Heart left ventricle (tissue), 16 donors: ENCODE results near the gene RPS6KA5. TPM values are rescaled to one million over a fixed set of nuclear protein-coding genes. Genes with fewer than 3 reads are reported as not detected.
"Not testable (repeated sequence)": the region's sequence is repeated elsewhere in the genome, so short reads cannot be mapped to it uniquely, and the experiment has no call there.

Experiments
- ATAC-seq, 4 donors: fragments of 200-7000 bp; cut with Tn5 transposase; one replicate each; pipeline ENCODE4 v1.9.1; 2020 to 2022; ENCODE audit warnings: moderate library complexity in 4 of 4, mild to moderate bottlenecking in 3 of 4, moderate number of reproducible peaks in 1 of 4
- DNase-seq, 5 donors: peaks; one replicate each; pipeline ENCODE4 v3.0.0-alpha.2; 2020
- H3K27ac ChIP-seq, 12 donors: fragments of 200-600 bp; sonication (generic) in 4 of 12; one replicate each; pipeline versions ENCODE4 v1.5.0 to v1.8.0; 2016 to 2022; ENCODE audit warnings: mild to moderate bottlenecking in 2 of 12
- H3K27me3 ChIP-seq, 9 donors: fragments of 200-600 bp; sonication (generic) in 2 of 9; one replicate each; pipeline versions ENCODE4 v1.5.1 to v1.8.0; 2016 to 2022; ENCODE audit warnings: mild to moderate bottlenecking in 3 of 9
- H3K36me3 ChIP-seq, 9 donors: fragments of 200-600 bp; sonication (generic) in 2 of 9; one replicate each; pipeline versions ENCODE4 v1.5.0 to v1.8.0; 2018 to 2022; ENCODE audit warnings: mild to moderate bottlenecking in 2 of 9
- H3K4me1 ChIP-seq, 12 donors: fragments of 200-600 bp; sonication (generic) in 4 of 12; one replicate each; pipeline versions ENCODE4 v1.5.0 to v1.8.0; 2016 to 2022; ENCODE audit warnings: mild to moderate bottlenecking in 3 of 12
- H3K4me3 ChIP-seq, 12 donors: fragments of 200-600 bp; sonication (generic) in 4 of 12; one replicate each; pipeline versions ENCODE4 v1.5.0 to v1.8.0; 2017 to 2022; ENCODE audit warnings: mild to moderate bottlenecking in 9 of 12, moderate library complexity in 4 of 12
- H3K9me3 ChIP-seq, 12 donors: fragments of 200-600 bp; sonication (generic) in 4 of 12; one replicate each; pipeline versions ENCODE4 v1.5.0 to v1.8.0; 2016 to 2022; ENCODE audit warnings: mild to moderate bottlenecking in 1 of 12
- CTCF ChIP-seq, 12 donors: fragments of 200-600 bp; sonication (generic) in 4 of 12; IDR thresholded peaks; one replicate each; pipeline versions ENCODE4 v1.5.0 to v1.8.0; 2018 to 2022; ENCODE audit warnings: antibody characterized with exemption in 12 of 12, mild to moderate bottlenecking in 5 of 12
- POLR2A ChIP-seq, 2 donors: fragments of 450-650 bp; IDR thresholded peaks; one replicate each; pipeline ENCODE4 v1.6.1; 2017; ENCODE audit warnings: antibody characterized with exemption in 2 of 2, mild to moderate bottlenecking in 2 of 2, moderate library complexity in 2 of 2
- WGBS, 4 donors: extraction: QIAGEN DNeasy Blood & Tissue Kit in 2 of 4; methylation state at CpG; one replicate each; pipeline versions ENCODE4 v1.1.5 to v1.1.7; 2013 to 2018; 5-methylcytosine and 5-hydroxymethylcytosine counted together
- intact Hi-C, 10 donors: fragments of 100-400 bp; cut with DNase I; formaldehyde crosslinking; loops; one replicate each; pipeline versions ENCODE4 v1.11.1 to v1.14.2; 2022
- polyA plus RNA-seq, 2 donors: library from polyadenylated mRNA; stranded (reverse); fragments of 200-250 nt; gene quantifications; one replicate each; pipeline ENCODE4 v1.2.3, GENCODE V29; 2013
- total RNA-seq, 9 donors: library from RNA; depleted of rRNA in 2 of 9; stranded (reverse); fragments of >200 nt in 2 of 9; fragmentation: NEBNext Ultra II Directional in 3 of 9; extraction: Animal tissue kit (Norgen Biotek cat#: 25700) in 3 of 9; gene quantifications; one replicate each; pipeline versions ENCODE4 v1.1.0 to v1.2.4, GENCODE V29; 2016 to 2023
- donor health status: ischemic (EF 13 %, LVEDD 7.1; RV severe dilation, severe dysfunction).
- donor health status: healthy with polysubstance abuse.
- donor health status: DM: no; HTN: yes; CAD: no.
- donor health status: DM: no; HTN: no; CAD: no.
- donor health status: ischemic (EF 25% LVEDD 6.9; RV normal size, moderate dysfunction).
- donor health status: ischemic (EF 25% LVEDD 5.7; RV mildly dilated, moderate dysfunction).
- donor health status: healthy.
- donor health status: DM: yes; HTN: yes; CAD: no.
- donor health status: ischemic (EF 35%, LVEDD 5.7; RV mildly dilated, moderate dysfunction).
- donor health status: nonischemic (EF 11% LVEDD 7.7; RV severe dilation, severe dysfunction).
- donor health status: DM: yes; HTN: yes; CAD: no.
- donor health status: PGD.
- donor health status: ischemic (EF 29% LVEDD 5.4; RV normal size, mild dysfunction).
- donor health status: nonischemic (EF 23%, LVEDD 6.1; RV moderate dilation, normal function).

The RPS6KA5 gene
- total and polyA plus RNA-seq, 11 donors, result 0.72 to 13.3 (median 8.5) TPM

- 34 to 54% (median 46%) methylated on average over 10 of the region's 10 CpGs for WGBS, 4 donors
- ATAC-seq, result peak; percentile 78 to 96 (median 93)
Observed at GRCh38 chr14:90839024-90839888, 221.2 kb downstream of the RPS6KA5 start.

GRCh38 chr14:90838531-90838930, 221.9 kb downstream of the RPS6KA5 start:
- H3K9me3 ChIP-seq, H3K36me3 ChIP-seq, intact Hi-C loops, H3K27me3 ChIP-seq, ATAC-seq, DNase-seq: not testable (repeated sequence)
- 79 to 89% (median 82%) methylated on average over 8 of the region's 8 CpGs for WGBS, 4 donors
- peak overlapping the region; percentile 48 to 95 (median 80) for H3K27ac ChIP-seq
- peaks cover 0 to 27% (median 5%) of the 10 kb centered on the region in 12 donors for H3K4me1 ChIP-seq
- H3K4me3 ChIP-seq, result peak overlapping the region in 9 of 12 donors; percentile 4 to 45 (median 28)

More at GRCh38 chr14:90839024-90839888, 221.2 kb downstream of the RPS6KA5 start:
- Histone ChIP-seq H3K27ac (peak overlapping the region; percentile 48 to 95 (median 80)), H3K9me3 (no peaks in the 10 kb centered on the region), H3K36me3 (no peaks in the 10 kb centered on the region), H3K4me1 (peaks cover 0 to 27% (median 5%) of the 10 kb centered on the region in 12 donors), H3K27me3 (no peaks in the 10 kb centered on the region), H3K4me3 (peak overlapping the region in 9 of 12 donors; percentile 4 to 45 (median 28))
- DNase-seq, result peak; percentile 75 to 84 (median 77)
- no peak for TF ChIP-seq CTCF (IDR thresholded peaks at IDR 0.05)
- TF ChIP-seq POLR2A (IDR thresholded peaks at IDR 0.05), result no peak
- intact Hi-C loops, result no loop called here

GRCh38 chr14:90837355-90837754, 223.1 kb downstream of the RPS6KA5 start:
- H3K27me3 ChIP-seq, result no peaks in the 10 kb centered on the region
- peaks cover 0 to 27% (median 5%) of the 10 kb centered on the region in 12 donors for H3K4me1 ChIP-seq
- no peaks in the 10 kb centered on the region for H3K36me3 ChIP-seq
- TF ChIP-seq CTCF (IDR thresholded peaks at IDR 0.05) (no peak), POLR2A (IDR thresholded peaks at IDR 0.05) (no peak)
- 94 to 97% (median 96%) methylated on average over 9 of the region's 9 CpGs for WGBS, 4 donors
- peak overlapping the region in 1 of 12 donors; percentile 84 for H3K27ac ChIP-seq
- no peak overlapping the region for H3K4me3 ChIP-seq
- DNase-seq (no peak), ATAC-seq (no peak)
- intact Hi-C loops, result no loop called here
- H3K9me3 ChIP-seq, result no peaks in the 10 kb centered on the region

- Histone ChIP-seq H3K27me3 (no peaks in the 10 kb centered on the region), H3K36me3 (no peaks in the 10 kb centered on the region), H3K4me3 (no peak overlapping the region), H3K27ac (no peak overlapping the region), H3K4me1 (peaks cover 0 to 27% (median 5%) of the 10 kb centered on the region in 12 donors), H3K9me3 (no peaks in the 10 kb centered on the region)
- intact Hi-C loops, result no loop called here
- 85 to 94% (median 93%) methylated on average over 5 to 7 of the region's 7 CpGs for WGBS, 4 donors
- DNase-seq (no peak), ATAC-seq (no peak)
- TF ChIP-seq POLR2A (IDR thresholded peaks at IDR 0.05) (no peak), CTCF (IDR thresholded peaks at IDR 0.05) (no peak)
Observed at GRCh38 chr14:90836692-90837063, 223.8 kb downstream of the RPS6KA5 start.
